HepG2 (cell line): Measurements from ENCODE around the gene KDM3B. TPM values are rescaled to one million over a fixed set of nuclear protein-coding genes. Genes with fewer than 3 reads are reported as not detected.
A peak's percentile ranks its signal among the peaks of the same experiment; 100 is the strongest.

Experiments
- GTF2F1 ChIP-seq: fragments of 150-350 bp; IDR thresholded peaks from 2 replicates; pipeline ENCODE4 v1.6.1; 2014; ENCODE audit warnings: low read length
- IRX3 ChIP-seq: sonication (generic); formaldehyde crosslinking; IDR thresholded peaks from 2 replicates; pipeline ENCODE4 v1.8.1; 2023; ENCODE audit warnings: mild to moderate bottlenecking, low read depth, missing genetic modification reagents, borderline replicate concordance
- MLLT10 ChIP-seq: sonication (generic); formaldehyde crosslinking; IDR thresholded peaks from 2 replicates; pipeline ENCODE4 v1.4.0; 2020; ENCODE audit warnings: missing genetic modification reagents
- PHF8 ChIP-seq: sonication (generic); formaldehyde crosslinking; IDR thresholded peaks from 2 replicates; pipeline ENCODE4 v1.5.0; 2020; ENCODE audit warnings: missing genetic modification reagents
- POGZ ChIP-seq: sonication (generic); formaldehyde crosslinking; IDR thresholded peaks from 2 replicates; pipeline ENCODE4 v1.4.0; 2020; ENCODE audit warnings: mild to moderate bottlenecking, missing genetic modification reagents
- RBFOX2 ChIP-seq: fragments of 200-400 bp; formaldehyde crosslinking; IDR thresholded peaks from 2 replicates; pipeline ENCODE4 v1.6.1; 2017; ENCODE audit warnings: low read depth, mild to moderate bottlenecking, low read length
- RELA ChIP-seq: sonication (generic); formaldehyde crosslinking; IDR thresholded peaks from 2 replicates; pipeline ENCODE4 v1.4.0; 2020; ENCODE audit warnings: missing genetic modification reagents
- RFXANK ChIP-seq: IDR thresholded peaks from 2 replicates; pipeline ENCODE4 v1.6.1; 2016
- SP1 ChIP-seq, 2 experiments: fragments of 450-650 bp in 1 of 2; sonication (generic) in 1 of 2; formaldehyde crosslinking in 1 of 2; IDR thresholded peaks; 2 replicates each; pipeline versions ENCODE4 v1.4.0 to v1.6.1; 2016 to 2020; ENCODE audit warnings: missing genetic modification reagents in 1 of 2
- TARDBP ChIP-seq: sonication (generic); formaldehyde crosslinking; IDR thresholded peaks from 2 replicates; pipeline ENCODE4 v1.8.0; 2022; ENCODE audit warnings: mild to moderate bottlenecking, missing genetic modification reagents
- ZMAT5 ChIP-seq: sonication (generic); formaldehyde crosslinking; IDR thresholded peaks from 2 replicates; pipeline ENCODE4 v1.5.0; 2020; ENCODE audit warnings: mild to moderate bottlenecking, low read depth, missing genetic modification reagents, borderline replicate concordance
- ZNF563 ChIP-seq: sonication (generic); formaldehyde crosslinking; IDR thresholded peaks from 2 replicates; pipeline ENCODE4 v1.8.0; 2022; ENCODE audit warnings: mild to moderate bottlenecking, moderate library complexity, missing genetic modification reagents
- polyA plus RNA-seq, 8 experiments: library from polyadenylated mRNA; depleted of rRNA in 3 of 8; stranded (reverse) in 7 of 8; unstranded in 1 of 8; fragments of >200 nt; fragmentation: Illumina TruSeq in 4 of 8; extraction: Trizol in 4 of 8; gene quantifications; 2 replicates each; pipeline versions ENCODE4 v1.2.1 to v1.2.3, GENCODE V29; 2011 to 2016; ENCODE audit warnings: low read depth in 4 of 8, missing spikeins in 1 of 8, mixed read lengths in 1 of 8; ENCODE audit not compliant: insufficient read depth in 1 of 8
- total RNA-seq, 5 experiments: library from RNA; depleted of rRNA; stranded (reverse); fragments of >200 nt; fragmentation: Illumina TruSeq; extraction: Trizol; gene quantifications; 2 replicates each; pipeline ENCODE4 v1.2.3, GENCODE V29; 2016; ENCODE audit warnings: low read depth in 1 of 5
- TF ChIP-seq, protein P1 (sequence below): sonication (generic); formaldehyde crosslinking; IDR thresholded peaks from 2 replicates; pipeline ENCODE4; 2020; ENCODE audit warnings: missing genetic modification reagents, mild to moderate bottlenecking, borderline replicate concordance
- TF ChIP-seq, protein P2 (sequence below): sonication (generic); formaldehyde crosslinking; IDR thresholded peaks from one replicate; pipeline ENCODE4 v1.5.1; 2020; ENCODE audit warnings: mild to moderate bottlenecking, missing genetic modification reagents; ENCODE audit errors: not compliant biosample characterization
- TF ChIP-seq, protein P3 (sequence below): IDR thresholded peaks from 2 replicates; pipeline ENCODE4 v1.6.1; 2012; ENCODE audit warnings: low read depth, low read length, improper control_type of control experiment

Gene KDM3B
- total and polyA plus RNA-seq, 2 of the 13 experiments (the other 11 are each of a cell fraction or from before 2014, with no cell fraction given): 19.7 to 34.3 TPM

GRCh38 chr5:138464388-138465260, 112.1 kb downstream of the KDM3B start (continued):
- TF ChIP-seq, protein P1, sequence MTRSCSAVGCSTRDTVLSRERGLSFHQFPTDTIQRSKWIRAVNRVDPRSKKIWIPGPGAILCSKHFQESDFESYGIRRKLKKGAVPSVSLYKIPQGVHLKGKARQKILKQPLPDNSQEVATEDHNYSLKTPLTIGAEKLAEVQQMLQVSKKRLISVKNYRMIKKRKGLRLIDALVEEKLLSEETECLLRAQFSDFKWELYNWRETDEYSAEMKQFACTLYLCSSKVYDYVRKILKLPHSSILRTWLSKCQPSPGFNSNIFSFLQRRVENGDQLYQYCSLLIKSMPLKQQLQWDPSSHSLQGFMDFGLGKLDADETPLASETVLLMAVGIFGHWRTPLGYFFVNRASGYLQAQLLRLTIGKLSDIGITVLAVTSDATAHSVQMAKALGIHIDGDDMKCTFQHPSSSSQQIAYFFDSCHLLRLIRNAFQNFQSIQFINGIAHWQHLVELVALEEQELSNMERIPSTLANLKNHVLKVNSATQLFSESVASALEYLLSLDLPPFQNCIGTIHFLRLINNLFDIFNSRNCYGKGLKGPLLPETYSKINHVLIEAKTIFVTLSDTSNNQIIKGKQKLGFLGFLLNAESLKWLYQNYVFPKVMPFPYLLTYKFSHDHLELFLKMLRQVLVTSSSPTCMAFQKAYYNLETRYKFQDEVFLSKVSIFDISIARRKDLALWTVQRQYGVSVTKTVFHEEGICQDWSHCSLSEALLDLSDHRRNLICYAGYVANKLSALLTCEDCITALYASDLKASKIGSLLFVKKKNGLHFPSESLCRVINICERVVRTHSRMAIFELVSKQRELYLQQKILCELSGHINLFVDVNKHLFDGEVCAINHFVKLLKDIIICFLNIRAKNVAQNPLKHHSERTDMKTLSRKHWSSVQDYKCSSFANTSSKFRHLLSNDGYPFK (CRISPR knock-in tag): peak; percentile 13; the same call in 1 of the 2 replicates
- TF ChIP-seq, protein P2, sequence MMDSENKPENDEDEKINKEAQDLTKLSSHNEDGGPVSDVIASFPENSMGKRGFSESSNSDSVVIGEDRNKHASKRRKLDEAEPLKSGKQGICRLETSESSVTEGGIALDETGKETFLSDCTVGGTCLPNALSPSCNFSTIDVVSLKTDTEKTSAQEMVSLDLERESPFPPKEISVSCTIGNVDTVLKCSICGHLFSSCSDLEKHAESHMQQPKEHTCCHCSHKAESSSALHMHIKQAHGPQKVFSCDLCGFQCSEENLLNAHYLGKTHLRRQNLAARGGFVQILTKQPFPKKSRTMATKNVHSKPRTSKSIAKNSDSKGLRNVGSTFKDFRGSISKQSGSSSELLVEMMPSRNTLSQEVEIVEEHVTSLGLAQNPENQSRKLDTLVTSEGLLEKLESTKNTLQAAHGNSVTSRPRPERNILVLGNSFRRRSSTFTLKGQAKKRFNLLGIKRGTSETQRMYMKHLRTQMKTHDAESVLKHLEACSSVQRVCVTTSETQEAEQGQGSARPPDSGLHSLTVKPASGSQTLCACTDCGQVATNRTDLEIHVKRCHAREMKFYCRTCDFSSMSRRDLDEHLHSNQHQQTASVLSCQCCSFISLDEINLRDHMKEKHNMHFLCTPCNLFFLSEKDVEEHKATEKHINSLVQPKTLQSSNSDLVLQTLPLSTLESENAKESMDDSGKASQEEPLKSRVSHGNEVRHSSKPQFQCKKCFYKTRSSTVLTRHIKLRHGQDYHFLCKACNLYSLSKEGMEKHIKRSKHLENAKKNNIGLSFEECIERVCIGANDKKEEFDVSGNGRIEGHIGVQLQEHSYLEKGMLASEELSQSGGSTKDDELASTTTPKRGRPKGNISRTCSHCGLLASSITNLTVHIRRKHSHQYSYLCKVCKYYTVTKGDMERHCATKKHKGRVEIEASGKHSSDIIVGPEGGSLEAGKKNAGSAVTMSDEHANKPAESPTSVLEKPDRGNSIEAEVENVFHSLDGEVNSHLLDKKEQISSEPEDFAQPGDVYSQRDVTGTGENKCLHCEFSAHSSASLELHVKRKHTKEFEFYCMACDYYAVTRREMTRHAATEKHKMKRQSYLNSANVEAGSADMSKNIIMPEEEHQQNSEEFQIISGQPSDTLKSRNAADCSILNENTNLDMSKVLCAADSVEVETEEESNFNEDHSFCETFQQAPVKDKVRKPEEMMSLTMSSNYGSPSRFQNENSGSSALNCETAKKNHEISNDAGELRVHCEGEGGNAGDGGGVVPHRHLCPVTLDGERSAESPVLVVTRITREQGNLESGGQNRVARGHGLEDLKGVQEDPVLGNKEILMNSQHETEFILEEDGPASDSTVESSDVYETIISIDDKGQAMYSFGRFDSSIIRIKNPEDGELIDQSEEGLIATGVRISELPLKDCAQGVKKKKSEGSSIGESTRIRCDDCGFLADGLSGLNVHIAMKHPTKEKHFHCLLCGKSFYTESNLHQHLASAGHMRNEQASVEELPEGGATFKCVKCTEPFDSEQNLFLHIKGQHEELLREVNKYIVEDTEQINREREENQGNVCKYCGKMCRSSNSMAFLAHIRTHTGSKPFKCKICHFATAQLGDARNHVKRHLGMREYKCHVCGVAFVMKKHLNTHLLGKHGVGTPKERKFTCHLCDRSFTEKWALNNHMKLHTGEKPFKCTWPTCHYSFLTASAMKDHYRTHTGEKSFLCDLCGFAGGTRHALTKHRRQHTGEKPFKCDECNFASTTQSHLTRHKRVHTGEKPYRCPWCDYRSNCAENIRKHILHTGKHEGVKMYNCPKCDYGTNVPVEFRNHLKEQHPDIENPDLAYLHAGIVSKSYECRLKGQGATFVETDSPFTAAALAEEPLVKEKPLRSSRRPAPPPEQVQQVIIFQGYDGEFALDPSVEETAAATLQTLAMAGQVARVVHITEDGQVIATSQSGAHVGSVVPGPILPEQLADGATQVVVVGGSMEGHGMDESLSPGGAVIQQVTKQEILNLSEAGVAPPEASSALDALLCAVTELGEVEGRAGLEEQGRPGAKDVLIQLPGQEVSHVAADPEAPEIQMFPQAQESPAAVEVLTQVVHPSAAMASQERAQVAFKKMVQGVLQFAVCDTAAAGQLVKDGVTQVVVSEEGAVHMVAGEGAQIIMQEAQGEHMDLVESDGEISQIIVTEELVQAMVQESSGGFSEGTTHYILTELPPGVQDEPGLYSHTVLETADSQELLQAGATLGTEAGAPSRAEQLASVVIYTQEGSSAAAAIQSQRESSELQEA (CRISPR knock-in tag): peak; percentile 50
- TF ChIP-seq POGZ (CRISPR knock-in tag): peak; percentile 20; the same call in 1 of the 2 replicates
- no peak for TF ChIP-seq GTF2F1
- TF ChIP-seq TARDBP (CRISPR knock-in tag): no peak
- TF ChIP-seq, protein P3, sequence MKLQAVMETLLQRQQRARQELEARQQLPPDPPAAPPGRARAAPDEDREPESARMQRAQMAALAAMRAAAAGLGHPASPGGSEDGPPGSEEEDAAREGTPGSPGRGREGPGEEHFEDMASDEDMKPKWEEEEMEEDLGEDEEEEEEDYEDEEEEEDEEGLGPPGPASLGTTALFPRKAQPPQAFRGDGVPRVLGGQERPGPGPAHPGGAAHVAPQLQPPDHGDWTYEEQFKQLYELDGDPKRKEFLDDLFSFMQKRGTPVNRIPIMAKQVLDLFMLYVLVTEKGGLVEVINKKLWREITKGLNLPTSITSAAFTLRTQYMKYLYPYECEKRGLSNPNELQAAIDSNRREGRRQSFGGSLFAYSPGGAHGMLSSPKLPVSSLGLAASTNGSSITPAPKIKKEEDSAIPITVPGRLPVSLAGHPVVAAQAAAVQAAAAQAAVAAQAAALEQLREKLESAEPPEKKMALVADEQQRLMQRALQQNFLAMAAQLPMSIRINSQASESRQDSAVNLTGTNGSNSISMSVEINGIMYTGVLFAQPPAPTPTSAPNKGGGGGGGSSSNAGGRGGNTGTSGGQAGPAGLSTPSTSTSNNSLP: no peak
- TF ChIP-seq SP1 (IDR thresholded peaks at IDR 0.05): no peak
- peak; percentile 30; the same call in 1 of the 2 replicates for TF ChIP-seq SP1 (CRISPR knock-in tag; IDR thresholded peaks at IDR 0.05)
- TF ChIP-seq MLLT10 (CRISPR knock-in tag): no peak
- no peak for TF ChIP-seq IRX3 (CRISPR knock-in tag)
- peak; percentile 60; the same call in 1 of the 2 replicates for TF ChIP-seq ZNF563 (CRISPR knock-in tag)
- TF ChIP-seq RBFOX2: peak; percentile 78
- no peak for TF ChIP-seq RELA (CRISPR knock-in tag)
- no peak for TF ChIP-seq ZMAT5 (CRISPR knock-in tag)
- TF ChIP-seq PHF8: peak; percentile 78
- no peak for TF ChIP-seq RFXANK
